Loucy (cell line): ENCODE data around the gene FARS2.

Source experiments
- CTCF ChIP-seq: fragments of 200-600 bp; sonication (generic); conservative IDR thresholded peaks from 2 replicates; pipeline ENCODE4 v1.5.1; 2014; ENCODE audit warnings: mild to moderate bottlenecking, antibody characterized with exemption, low read length
- EZH2phosphoT487 ChIP-seq: fragments of 200-600 bp; IDR thresholded peaks from 2 replicates; pipeline ENCODE4 v1.6.1; 2018; ENCODE audit warnings: antibody characterized with exemption, mild to moderate bottlenecking, moderate library complexity, borderline replicate concordance

GRCh38 chr6:5366941-5367340, 105.6 kb downstream of the FARS2 start:
- no peak for TF ChIP-seq CTCF
- no peak for TF ChIP-seq EZH2phosphoT487
